ENCODE measurements around the gene PARD6B. TPM values are rescaled to one million over a fixed set of nuclear protein-coding genes. Genes with fewer than 3 reads are reported as not detected.

PARD6B gene
- total RNA-seq, 1 donor from 2014 or later, result 4.0 TPM

- no peak for DNase-seq
- TF ChIP-seq, protein P1, sequence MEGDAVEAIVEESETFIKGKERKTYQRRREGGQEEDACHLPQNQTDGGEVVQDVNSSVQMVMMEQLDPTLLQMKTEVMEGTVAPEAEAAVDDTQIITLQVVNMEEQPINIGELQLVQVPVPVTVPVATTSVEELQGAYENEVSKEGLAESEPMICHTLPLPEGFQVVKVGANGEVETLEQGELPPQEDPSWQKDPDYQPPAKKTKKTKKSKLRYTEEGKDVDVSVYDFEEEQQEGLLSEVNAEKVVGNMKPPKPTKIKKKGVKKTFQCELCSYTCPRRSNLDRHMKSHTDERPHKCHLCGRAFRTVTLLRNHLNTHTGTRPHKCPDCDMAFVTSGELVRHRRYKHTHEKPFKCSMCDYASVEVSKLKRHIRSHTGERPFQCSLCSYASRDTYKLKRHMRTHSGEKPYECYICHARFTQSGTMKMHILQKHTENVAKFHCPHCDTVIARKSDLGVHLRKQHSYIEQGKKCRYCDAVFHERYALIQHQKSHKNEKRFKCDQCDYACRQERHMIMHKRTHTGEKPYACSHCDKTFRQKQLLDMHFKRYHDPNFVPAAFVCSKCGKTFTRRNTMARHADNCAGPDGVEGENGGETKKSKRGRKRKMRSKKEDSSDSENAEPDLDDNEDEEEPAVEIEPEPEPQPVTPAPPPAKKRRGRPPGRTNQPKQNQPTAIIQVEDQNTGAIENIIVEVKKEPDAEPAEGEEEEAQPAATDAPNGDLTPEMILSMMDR (IDR thresholded peaks at IDR 0.05; ENCODE audit: partially characterized antibody, unreplicated experiment), result no peak
- Mint-ChIP-seq H3K36me3 (ENCODE audit: unreplicated experiment) (no peaks in the 10 kb centered on the region), H3K4me3 (ENCODE audit: unreplicated experiment) (no peak overlapping the region), H3K27me3 (ENCODE audit: unreplicated experiment) (peaks cover 6% of the 10 kb centered on the region), H3K9me3 (ENCODE audit: unreplicated experiment) (peaks cover 6% of the 10 kb centered on the region), H3K27ac (ENCODE audit: unreplicated experiment) (no peak overlapping the region), H3K4me1 (ENCODE audit: low read depth, unreplicated experiment) (peaks cover 8% of the 10 kb centered on the region)
These were observed 2.8 kb upstream of the PARD6B start for GRCh38 chr20:50728486-50728980.

DNA sequence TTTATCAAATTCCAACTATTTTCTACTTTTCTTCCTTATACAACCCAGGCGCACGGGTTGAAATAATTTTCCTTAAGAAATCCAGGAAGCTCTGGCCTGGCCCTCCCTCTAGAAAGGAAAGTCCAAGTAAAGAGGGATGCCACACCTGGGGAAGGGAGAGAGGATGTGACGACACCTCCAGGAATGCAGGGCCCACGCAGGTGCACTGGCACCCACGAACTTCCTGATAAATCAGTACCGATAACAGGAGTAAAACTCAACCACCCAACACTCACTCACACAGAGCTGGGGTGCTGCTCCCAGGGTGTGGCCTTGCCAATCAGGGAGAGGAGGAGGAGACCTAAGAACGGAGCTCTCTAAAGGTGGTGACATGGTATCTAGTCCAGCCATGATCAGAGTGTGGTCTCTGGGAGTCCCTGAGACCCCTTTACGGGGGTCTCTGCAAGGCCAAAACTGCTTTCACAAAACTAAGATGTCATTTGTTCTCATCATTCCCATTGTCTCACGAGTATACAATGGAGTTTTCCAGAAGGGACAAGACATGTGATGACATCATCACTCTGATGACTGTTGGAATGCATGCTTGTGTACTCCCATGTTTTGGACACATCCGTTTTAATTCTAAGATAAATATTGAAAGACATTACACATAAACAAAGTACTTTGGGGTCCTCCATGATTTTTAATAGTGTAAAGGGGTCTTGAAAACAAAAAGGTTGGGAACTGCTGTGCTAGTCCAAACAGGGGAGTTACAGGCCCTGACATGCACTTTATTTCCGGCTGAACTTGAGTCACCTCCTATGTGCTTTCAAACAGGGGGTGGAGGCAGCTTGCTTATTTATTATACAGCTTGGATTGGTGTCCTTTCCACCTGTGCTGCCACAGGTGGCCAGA lies 2.2 kb upstream of the PARD6B start:
- H3K27me3 Mint-ChIP-seq (ENCODE audit: unreplicated experiment), result peaks cover 6% of the 10 kb centered on the region
- peaks cover 6% of the 10 kb centered on the region for H3K9me3 Mint-ChIP-seq (ENCODE audit: unreplicated experiment)
- H3K4me3 Mint-ChIP-seq (ENCODE audit: unreplicated experiment), result no peak overlapping the region
- peaks cover 8% of the 10 kb centered on the region for H3K4me1 Mint-ChIP-seq (ENCODE audit: low read depth, unreplicated experiment)
- no peaks in the 10 kb centered on the region for H3K36me3 Mint-ChIP-seq (ENCODE audit: unreplicated experiment)
- TF ChIP-seq, protein P1 (IDR thresholded peaks at IDR 0.05; ENCODE audit: partially characterized antibody, unreplicated experiment), result no peak
- DNase-seq, result no peak
- no peak overlapping the region for H3K27ac Mint-ChIP-seq (ENCODE audit: unreplicated experiment)

DNA sequence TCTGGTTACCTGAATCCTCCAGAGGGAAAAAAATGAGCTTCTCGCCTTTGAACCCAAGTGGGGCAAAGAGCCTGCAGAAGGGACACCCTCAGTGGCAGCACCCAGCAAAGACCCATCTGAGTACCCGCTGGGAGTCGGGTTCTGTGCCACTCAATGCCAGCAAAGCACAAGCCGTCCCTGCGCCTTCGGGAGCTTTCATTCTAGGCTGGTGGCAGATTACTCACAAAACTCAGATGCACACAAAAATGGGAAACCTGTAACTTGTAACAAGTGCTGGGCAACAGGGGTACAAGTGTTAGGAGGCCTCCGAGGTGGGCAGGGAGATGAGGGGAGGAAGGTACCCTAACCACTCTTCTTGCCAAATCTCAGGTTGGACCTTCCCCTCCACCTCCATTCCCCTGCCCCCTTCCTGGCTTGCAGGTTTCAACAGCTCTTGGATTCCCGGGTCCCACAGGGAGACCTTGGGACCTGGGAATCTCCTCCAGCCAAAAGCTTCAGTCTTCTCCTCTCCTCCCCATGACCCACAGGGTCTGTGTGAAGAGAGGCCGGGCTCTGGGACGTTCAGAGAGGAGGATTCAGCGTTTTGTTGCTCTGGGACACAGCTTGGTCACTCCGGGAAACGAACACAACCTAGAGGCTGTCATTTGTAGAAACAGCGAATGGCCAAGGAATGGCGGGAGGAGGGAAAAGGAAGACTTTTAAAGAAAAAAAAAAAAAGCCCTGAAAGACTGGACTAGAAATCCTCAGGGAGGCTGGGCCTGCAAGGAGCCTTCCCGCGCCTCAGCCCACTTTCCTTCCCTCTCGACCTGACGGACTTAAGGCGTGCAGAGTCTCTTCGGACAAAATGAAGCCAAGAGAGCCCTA lies 1.2 kb upstream of the PARD6B start:
- Mint-ChIP-seq H3K27ac (ENCODE audit: unreplicated experiment) (peak overlapping the region; percentile 28), H3K36me3 (ENCODE audit: unreplicated experiment) (no peaks in the 10 kb centered on the region), H3K27me3 (ENCODE audit: unreplicated experiment) (peaks cover 6% of the 10 kb centered on the region), H3K4me3 (ENCODE audit: unreplicated experiment) (peak overlapping the region; percentile 91), H3K4me1 (ENCODE audit: low read depth, unreplicated experiment) (peaks cover 8% of the 10 kb centered on the region), H3K9me3 (ENCODE audit: unreplicated experiment) (peaks cover 6% of the 10 kb centered on the region)
- DNase-seq, result no peak
- TF ChIP-seq, protein P1 (IDR thresholded peaks at IDR 0.05; ENCODE audit: partially characterized antibody, unreplicated experiment), result no peak

- H3K4me3 Mint-ChIP-seq (ENCODE audit: unreplicated experiment), result peak overlapping the region; percentile 91
- peak overlapping the region; percentile 28 for H3K27ac Mint-ChIP-seq (ENCODE audit: unreplicated experiment)
- TF ChIP-seq, protein P1 (IDR thresholded peaks at IDR 0.05; ENCODE audit: partially characterized antibody, unreplicated experiment), result no peak
These were observed 670 bp upstream of the PARD6B start for GRCh38 chr20:50730765-50731054.

More at GRCh38 chr20:50730765-50731054, 670 bp upstream of the PARD6B start:
- peaks cover 6% of the 10 kb centered on the region for H3K9me3 Mint-ChIP-seq (ENCODE audit: unreplicated experiment)
- peaks cover 8% of the 10 kb centered on the region for H3K4me1 Mint-ChIP-seq (ENCODE audit: low read depth, unreplicated experiment)
- peaks cover 6% of the 10 kb centered on the region for H3K27me3 Mint-ChIP-seq (ENCODE audit: unreplicated experiment)
- H3K36me3 Mint-ChIP-seq (ENCODE audit: unreplicated experiment), result no peaks in the 10 kb centered on the region
- DNase-seq, result no peak
